Body of pancreas (tissue), 4 donors: ENCODE measurements around the gene SH3RF2.

Source experiments
- POLR2A ChIP-seq, 3 donors: fragments of 450-650 bp; IDR thresholded peaks; one replicate each; pipeline ENCODE4 v1.6.1; 2016; ENCODE audit warnings: antibody characterized with exemption in 3 of 3, mild to moderate bottlenecking in 2 of 3
- TF ChIP-seq, protein P1 (sequence below), 7 experiments: fragments of 450-650 bp in 4 of 7; fragments of 200-600 bp in 3 of 7; sonication (generic) in 3 of 7; IDR thresholded peaks; one replicate each; pipeline ENCODE4 v1.5.1; 2016 to 2019; ENCODE audit warnings: antibody characterized with exemption in 7 of 7

DNA sequence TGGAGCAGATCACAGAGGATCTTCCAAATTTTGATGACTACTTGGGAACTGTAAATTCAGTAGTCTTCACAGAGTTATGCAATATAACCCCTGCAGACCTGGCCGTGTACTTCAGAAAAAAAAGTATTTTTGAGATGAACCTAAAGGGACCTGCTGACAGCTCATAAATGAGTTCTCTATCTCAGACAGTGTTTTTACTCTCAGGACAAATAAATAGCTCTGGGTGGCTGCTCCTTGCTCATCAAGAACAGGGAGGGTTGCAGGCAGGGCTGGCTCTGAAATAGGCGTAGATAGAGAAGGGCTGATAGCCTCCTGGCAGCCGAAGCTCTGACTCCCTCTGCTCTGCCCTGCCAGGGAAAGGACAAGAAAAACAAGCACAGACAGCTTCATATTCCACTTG, 104.1 kb downstream of the SH3RF2 start:
- TF ChIP-seq, protein P1, sequence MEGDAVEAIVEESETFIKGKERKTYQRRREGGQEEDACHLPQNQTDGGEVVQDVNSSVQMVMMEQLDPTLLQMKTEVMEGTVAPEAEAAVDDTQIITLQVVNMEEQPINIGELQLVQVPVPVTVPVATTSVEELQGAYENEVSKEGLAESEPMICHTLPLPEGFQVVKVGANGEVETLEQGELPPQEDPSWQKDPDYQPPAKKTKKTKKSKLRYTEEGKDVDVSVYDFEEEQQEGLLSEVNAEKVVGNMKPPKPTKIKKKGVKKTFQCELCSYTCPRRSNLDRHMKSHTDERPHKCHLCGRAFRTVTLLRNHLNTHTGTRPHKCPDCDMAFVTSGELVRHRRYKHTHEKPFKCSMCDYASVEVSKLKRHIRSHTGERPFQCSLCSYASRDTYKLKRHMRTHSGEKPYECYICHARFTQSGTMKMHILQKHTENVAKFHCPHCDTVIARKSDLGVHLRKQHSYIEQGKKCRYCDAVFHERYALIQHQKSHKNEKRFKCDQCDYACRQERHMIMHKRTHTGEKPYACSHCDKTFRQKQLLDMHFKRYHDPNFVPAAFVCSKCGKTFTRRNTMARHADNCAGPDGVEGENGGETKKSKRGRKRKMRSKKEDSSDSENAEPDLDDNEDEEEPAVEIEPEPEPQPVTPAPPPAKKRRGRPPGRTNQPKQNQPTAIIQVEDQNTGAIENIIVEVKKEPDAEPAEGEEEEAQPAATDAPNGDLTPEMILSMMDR (IDR thresholded peaks at IDR 0.05): no peak
- TF ChIP-seq POLR2A (IDR thresholded peaks at IDR 0.05): no peak
